GM12875 (cell line): ENCODE results near the gene MGAT3.

ENCODE experiments used
- H3K4me3 ChIP-seq: one replicate; pipeline ENCODE4 v1.5.1; 2011; ENCODE audit warnings: low read depth, low read length, control low read depth
- TF ChIP-seq, protein P1 (sequence below): IDR thresholded peaks from 2 replicates; pipeline ENCODE4 v1.5.1; 2011; ENCODE audit warnings: low read depth, mild to moderate bottlenecking, control low read depth, inconsistent platforms, low read length, moderate library complexity, borderline replicate concordance; ENCODE audit not compliant: insufficient read depth

Gene MGAT3

GRCh38 chr22:39429186-39429585 lies 27.6 kb upstream of the MGAT3 start:
- H3K4me3 ChIP-seq = no peak overlapping the region
- TF ChIP-seq, protein P1, sequence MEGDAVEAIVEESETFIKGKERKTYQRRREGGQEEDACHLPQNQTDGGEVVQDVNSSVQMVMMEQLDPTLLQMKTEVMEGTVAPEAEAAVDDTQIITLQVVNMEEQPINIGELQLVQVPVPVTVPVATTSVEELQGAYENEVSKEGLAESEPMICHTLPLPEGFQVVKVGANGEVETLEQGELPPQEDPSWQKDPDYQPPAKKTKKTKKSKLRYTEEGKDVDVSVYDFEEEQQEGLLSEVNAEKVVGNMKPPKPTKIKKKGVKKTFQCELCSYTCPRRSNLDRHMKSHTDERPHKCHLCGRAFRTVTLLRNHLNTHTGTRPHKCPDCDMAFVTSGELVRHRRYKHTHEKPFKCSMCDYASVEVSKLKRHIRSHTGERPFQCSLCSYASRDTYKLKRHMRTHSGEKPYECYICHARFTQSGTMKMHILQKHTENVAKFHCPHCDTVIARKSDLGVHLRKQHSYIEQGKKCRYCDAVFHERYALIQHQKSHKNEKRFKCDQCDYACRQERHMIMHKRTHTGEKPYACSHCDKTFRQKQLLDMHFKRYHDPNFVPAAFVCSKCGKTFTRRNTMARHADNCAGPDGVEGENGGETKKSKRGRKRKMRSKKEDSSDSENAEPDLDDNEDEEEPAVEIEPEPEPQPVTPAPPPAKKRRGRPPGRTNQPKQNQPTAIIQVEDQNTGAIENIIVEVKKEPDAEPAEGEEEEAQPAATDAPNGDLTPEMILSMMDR = no peak

DNA sequence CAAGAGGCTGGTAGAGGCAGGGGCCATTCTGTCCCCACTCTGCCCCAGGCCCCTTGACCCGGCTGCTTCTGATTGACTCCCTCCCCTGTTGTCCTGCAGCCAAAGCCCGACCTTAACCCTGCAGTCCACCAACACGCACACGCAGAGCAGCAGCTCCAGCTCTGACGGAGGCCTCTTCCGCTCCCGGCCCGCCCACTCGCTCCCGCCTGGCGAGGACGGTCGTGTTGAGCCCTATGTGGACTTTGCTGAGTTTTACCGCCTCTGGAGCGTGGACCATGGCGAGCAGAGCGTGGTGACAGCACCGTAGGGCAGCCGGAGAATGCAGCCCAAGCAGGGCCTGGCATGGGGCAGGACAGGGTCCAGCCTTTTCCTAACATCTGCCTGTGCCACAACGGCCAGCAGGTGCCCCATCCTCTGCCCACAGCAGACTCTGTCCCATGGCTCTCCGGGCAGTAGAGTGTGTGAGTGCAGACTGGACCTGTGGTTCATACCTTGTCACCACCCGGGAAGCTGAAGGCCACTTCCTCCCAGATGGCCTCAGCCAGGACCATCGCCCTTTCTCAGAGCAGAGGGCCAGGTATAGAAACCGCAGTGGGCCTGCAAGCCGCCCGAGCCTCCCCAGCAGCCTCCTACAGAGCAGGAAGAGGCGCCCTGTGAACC lies 26.8 kb upstream of the MGAT3 start:
- H3K4me3 ChIP-seq = no peak overlapping the region
- TF ChIP-seq, protein P1 = no peak

- TF ChIP-seq, protein P1 = no peak
- no peak overlapping the region for H3K4me3 ChIP-seq
These were observed 26.1 kb upstream of the MGAT3 start for GRCh38 chr22:39430576-39431150.

- TF ChIP-seq, protein P1 = no peak
- H3K4me3 ChIP-seq = no peak overlapping the region
These were observed 25.5 kb upstream of the MGAT3 start for GRCh38 chr22:39431216-39431801.

GRCh38 chr22:39431821-39432251 lies 25.0 kb upstream of the MGAT3 start:
- TF ChIP-seq, protein P1 = no peak

GRCh38 chr22:39432361-39432811 lies 24.4 kb upstream of the MGAT3 start:
- TF ChIP-seq, protein P1 = no peak
- no peak overlapping the region for H3K4me3 ChIP-seq

More at GRCh38 chr22:39431821-39432251, 25.0 kb upstream of the MGAT3 start:
- no peak overlapping the region for H3K4me3 ChIP-seq
